Left ventricle myocardium inferior (tissue), 1 donor: ENCODE results near the gene KDM2B. TPM values are rescaled to one million over a fixed set of nuclear protein-coding genes. Genes with fewer than 3 reads are reported as not detected.

Experiments used
- DNase-seq: peaks from one replicate; pipeline ENCODE4 v3.0.0-alpha.2; 2020
- H3K27ac ChIP-seq: fragments of 200-600 bp; replicated peaks from 2 replicates; pipeline ENCODE4 v1.8.0; 2021
- H3K27me3 ChIP-seq: fragments of 200-600 bp; 2 replicates; pipeline ENCODE4 v1.8.0; 2021; ENCODE audit warnings: low read depth
- H3K36me3 ChIP-seq: fragments of 200-600 bp; 2 replicates; pipeline ENCODE4 v1.8.0; 2021
- H3K4me1 ChIP-seq: fragments of 200-600 bp; 2 replicates; pipeline ENCODE4 v1.8.0; 2021
- H3K4me3 ChIP-seq: fragments of 200-600 bp; 2 replicates; pipeline ENCODE4 v1.8.0; 2021; ENCODE audit warnings: mild to moderate bottlenecking, moderate library complexity
- H3K9me3 ChIP-seq: fragments of 200-600 bp; replicated peaks from 2 replicates; pipeline ENCODE4 v1.8.0; 2021
- intact Hi-C: fragments of 100-400 bp; cut with micrococcal nuclease; formaldehyde crosslinking; loops from one replicate; pipeline ENCODE4 v1.11.0; 2022
- total RNA-seq: library from RNA; stranded (reverse); fragmentation: NEBNext Ultra II Directional; extraction: Animal tissue kit (Norgen Biotek cat#: 25700); gene quantifications from one replicate; pipeline ENCODE4 v1.2.1, GENCODE V29; 2021
- TF ChIP-seq, protein P1 (sequence below): fragments of 200-600 bp; IDR thresholded peaks from 2 replicates; pipeline ENCODE4 v1.8.0; 2021; ENCODE audit warnings: antibody characterized with exemption, mild to moderate bottlenecking, borderline replicate concordance
- donor health status: DM: no; HTN: yes; CAD: no; lungs with severe emphysema.

Gene KDM2B
- total RNA-seq, 1 donor from 2014 or later: 13.0 TPM

DNA sequence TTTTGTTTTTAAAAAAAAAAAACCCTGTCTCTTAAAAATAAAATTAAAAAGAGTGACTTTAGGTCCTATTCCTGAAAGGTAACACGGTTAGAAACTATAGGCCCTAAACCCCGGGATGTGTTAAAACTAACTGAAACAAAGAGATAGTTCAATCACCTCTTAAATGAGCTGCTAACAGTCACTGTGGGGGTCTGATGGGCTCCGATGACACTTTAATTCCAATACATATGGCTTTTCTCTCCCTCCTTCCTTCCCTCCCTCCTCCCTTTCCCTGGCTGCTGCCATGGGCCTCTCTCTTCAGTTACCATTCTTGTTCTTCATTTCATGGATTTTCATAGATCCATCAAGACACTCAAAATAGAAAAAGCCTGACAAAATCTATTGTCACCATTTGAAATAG, 104.3 kb downstream of the KDM2B start:
- H3K27me3 ChIP-seq: no peaks in the 10 kb centered on the region
- no peak overlapping the region for H3K4me3 ChIP-seq
- no peak for DNase-seq
- no peaks in the 10 kb centered on the region for H3K9me3 ChIP-seq
- intact Hi-C loops: no loop called here
- TF ChIP-seq, protein P1, sequence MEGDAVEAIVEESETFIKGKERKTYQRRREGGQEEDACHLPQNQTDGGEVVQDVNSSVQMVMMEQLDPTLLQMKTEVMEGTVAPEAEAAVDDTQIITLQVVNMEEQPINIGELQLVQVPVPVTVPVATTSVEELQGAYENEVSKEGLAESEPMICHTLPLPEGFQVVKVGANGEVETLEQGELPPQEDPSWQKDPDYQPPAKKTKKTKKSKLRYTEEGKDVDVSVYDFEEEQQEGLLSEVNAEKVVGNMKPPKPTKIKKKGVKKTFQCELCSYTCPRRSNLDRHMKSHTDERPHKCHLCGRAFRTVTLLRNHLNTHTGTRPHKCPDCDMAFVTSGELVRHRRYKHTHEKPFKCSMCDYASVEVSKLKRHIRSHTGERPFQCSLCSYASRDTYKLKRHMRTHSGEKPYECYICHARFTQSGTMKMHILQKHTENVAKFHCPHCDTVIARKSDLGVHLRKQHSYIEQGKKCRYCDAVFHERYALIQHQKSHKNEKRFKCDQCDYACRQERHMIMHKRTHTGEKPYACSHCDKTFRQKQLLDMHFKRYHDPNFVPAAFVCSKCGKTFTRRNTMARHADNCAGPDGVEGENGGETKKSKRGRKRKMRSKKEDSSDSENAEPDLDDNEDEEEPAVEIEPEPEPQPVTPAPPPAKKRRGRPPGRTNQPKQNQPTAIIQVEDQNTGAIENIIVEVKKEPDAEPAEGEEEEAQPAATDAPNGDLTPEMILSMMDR: no peak
- no peaks in the 10 kb centered on the region for H3K36me3 ChIP-seq
- no peak overlapping the region for H3K27ac ChIP-seq
- no peaks in the 10 kb centered on the region for H3K4me1 ChIP-seq

DNA sequence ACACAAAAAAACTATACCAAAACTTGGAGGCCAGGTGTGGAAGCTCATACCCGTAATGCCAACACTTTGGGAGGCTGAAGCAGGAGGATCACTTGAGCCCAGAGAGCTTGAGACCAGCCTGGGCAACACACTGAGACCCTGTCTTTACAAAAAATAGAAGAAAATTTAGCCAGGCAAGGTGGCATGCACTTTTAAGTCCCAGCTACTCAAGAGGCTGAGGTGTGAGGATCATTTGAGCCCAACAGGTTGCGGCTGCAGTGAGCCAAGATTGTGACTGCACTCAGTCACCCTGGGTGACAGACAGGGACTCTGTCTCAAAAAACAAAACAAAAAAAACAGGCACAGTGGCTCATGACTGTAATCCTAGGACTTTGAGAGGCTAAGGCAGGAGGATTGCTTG, 105.5 kb downstream of the KDM2B start:
- intact Hi-C loops: no loop called here
- no peaks in the 10 kb centered on the region for H3K4me1 ChIP-seq
- H3K4me3 ChIP-seq: no peak overlapping the region
- TF ChIP-seq, protein P1: no peak
- H3K9me3 ChIP-seq: no peaks in the 10 kb centered on the region
- no peaks in the 10 kb centered on the region for H3K36me3 ChIP-seq
- H3K27ac ChIP-seq: no peak overlapping the region
- no peaks in the 10 kb centered on the region for H3K27me3 ChIP-seq
- no peak for DNase-seq

DNA sequence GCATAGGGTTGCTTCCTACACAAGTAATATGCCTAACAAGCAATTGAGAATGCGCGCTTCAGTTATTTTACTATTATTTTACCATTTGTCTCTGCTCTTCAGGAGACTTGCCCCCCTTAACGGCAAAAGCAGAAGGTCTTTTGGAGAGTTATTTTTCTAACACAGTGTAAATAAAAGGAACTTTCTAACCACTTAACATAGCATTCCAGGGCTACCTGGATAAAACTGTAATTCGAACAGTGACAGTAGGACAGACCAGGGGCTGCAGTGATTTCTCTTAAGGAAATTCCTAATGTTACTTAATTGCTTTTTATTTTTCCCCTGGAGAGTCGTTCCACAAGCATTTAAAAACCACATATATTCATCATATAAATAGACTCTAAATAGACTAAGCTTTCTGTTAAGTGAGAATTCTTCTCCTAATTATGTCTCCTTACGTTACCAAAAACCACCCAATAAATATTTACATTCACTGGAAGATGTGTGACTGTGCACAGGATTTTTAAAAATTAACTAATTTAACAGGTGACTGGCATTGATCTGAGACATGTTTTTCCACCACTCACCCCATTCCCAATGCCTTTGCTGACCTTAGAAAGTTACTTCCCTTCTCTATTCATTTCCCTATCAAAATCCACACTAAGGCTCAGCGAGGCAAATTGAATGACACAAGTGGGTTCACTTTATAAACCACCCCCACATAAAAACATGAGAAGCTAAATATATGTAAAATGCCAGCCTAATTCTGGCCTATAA, 108.5 kb downstream of the KDM2B start:
- H3K4me3 ChIP-seq: no peak overlapping the region
- H3K36me3 ChIP-seq: no peaks in the 10 kb centered on the region
- peaks cover 10% of the 10 kb centered on the region for H3K4me1 ChIP-seq
- TF ChIP-seq, protein P1: no peak
- intact Hi-C loops: no loop called here
- no peak for DNase-seq
- no peaks in the 10 kb centered on the region for H3K9me3 ChIP-seq
- H3K27me3 ChIP-seq: no peaks in the 10 kb centered on the region
- no peak overlapping the region for H3K27ac ChIP-seq

DNA sequence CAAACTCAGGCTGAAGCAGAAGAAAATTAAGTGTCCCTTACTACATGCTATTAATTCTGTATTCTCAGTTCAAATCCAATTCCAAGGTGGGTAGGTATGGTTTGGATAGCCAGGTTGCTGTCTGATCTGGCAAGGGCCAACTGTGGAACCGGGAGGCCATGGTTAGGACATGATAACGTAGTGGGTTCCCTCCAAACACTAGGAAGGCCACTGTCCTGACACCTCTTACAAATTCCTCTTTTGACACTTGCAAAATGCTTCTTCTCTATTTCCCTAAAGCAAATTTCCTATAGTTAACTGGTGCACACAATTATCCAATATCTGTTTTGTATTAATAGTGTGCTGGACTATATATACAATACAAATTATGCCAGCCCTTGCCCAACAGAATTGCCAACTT, 110.1 kb downstream of the KDM2B start:
- Histone ChIP-seq H3K27me3 (no peaks in the 10 kb centered on the region), H3K9me3 (no peaks in the 10 kb centered on the region), H3K27ac (no peak overlapping the region), H3K4me1 (peaks cover 17% of the 10 kb centered on the region), H3K4me3 (no peak overlapping the region), H3K36me3 (no peaks in the 10 kb centered on the region)
- TF ChIP-seq, protein P1: no peak
- no peak for DNase-seq
- intact Hi-C loops: no loop called here

DNA sequence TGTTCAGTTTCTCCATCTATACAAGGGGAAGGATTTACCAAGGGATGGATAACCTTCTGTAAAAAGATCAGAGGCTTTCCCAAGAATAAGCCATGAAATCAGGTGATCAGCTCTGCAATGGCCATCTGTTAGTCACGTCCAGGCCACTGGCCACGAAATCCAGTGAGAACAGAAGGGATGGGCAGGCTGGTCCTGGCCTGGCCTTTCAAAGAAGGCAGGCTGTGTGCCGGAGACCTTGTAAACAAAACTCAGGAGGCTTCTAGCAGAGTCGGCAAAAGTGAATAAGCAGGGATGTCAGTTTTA, 112.4 kb downstream of the KDM2B start:
- Histone ChIP-seq H3K36me3 (no peaks in the 10 kb centered on the region), H3K9me3 (no peaks in the 10 kb centered on the region), H3K4me1 (peaks cover 24% of the 10 kb centered on the region), H3K27ac (peak overlapping the region; percentile 81), H3K27me3 (no peaks in the 10 kb centered on the region), H3K4me3 (no peak overlapping the region)
- intact Hi-C loops: no loop called here
- TF ChIP-seq, protein P1: no peak
- no peak for DNase-seq
